Measurements from ENCODE around the gene YY1.
"Not testable (repeated sequence)": the region's sequence is repeated elsewhere in the genome, so short reads cannot be mapped to it uniquely, and the experiment has no call there.

DNA sequence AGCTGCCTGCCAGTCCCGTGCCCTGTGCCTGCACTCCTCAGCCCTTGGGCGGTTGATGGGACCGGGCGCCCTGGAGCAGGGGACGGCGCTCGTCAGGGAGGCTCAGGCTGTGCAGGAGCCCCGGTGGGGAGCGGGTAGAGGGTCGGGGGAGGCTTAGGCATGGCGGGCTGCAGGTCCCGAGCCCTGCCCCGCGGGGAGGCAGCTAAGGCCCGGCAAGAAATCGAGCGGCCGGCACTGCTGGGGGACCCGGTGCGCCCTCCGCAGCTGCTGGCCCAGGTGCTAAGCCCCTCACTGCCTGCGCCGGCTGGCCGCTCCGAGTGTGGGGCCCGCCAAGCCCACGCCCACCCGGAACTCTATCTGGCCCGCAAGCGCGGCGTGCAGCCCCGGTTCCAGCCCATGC is 30.8 kb upstream of the YY1 start:
- TF ChIP-seq RARB (CRISPR knock-in tag; IDR thresholded peaks at IDR 0.05); ZNF565 (CRISPR knock-in tag; conservative IDR thresholded peaks at IDR 0.05; ENCODE audit: low read depth); BACH2 (CRISPR knock-in tag; IDR thresholded peaks at IDR 0.05; ENCODE audit: borderline replicate concordance); ARNTL (CRISPR knock-in tag; IDR thresholded peaks at IDR 0.05; ENCODE audit: borderline replicate concordance, low read depth); ZNF8 (CRISPR knock-in tag; IDR thresholded peaks at IDR 0.05); ZC3H10 (CRISPR knock-in tag; IDR thresholded peaks at IDR 0.05); ZNF70 (CRISPR knock-in tag; IDR thresholded peaks at IDR 0.05); TOX (CRISPR knock-in tag; IDR thresholded peaks at IDR 0.05; ENCODE audit: borderline replicate concordance); PPARA (CRISPR knock-in tag; IDR thresholded peaks at IDR 0.05; ENCODE audit: borderline replicate concordance): not testable (repeated sequence)
- TF ChIP-seq, protein P1, sequence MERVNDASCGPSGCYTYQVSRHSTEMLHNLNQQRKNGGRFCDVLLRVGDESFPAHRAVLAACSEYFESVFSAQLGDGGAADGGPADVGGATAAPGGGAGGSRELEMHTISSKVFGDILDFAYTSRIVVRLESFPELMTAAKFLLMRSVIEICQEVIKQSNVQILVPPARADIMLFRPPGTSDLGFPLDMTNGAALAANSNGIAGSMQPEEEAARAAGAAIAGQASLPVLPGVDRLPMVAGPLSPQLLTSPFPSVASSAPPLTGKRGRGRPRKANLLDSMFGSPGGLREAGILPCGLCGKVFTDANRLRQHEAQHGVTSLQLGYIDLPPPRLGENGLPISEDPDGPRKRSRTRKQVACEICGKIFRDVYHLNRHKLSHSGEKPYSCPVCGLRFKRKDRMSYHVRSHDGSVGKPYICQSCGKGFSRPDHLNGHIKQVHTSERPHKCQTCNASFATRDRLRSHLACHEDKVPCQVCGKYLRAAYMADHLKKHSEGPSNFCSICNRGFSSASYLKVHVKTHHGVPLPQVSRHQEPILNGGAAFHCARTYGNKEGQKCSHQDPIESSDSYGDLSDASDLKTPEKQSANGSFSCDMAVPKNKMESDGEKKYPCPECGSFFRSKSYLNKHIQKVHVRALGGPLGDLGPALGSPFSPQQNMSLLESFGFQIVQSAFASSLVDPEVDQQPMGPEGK (CRISPR knock-in tag; IDR thresholded peaks at IDR 0.05; ENCODE audit: borderline replicate concordance), result not testable (repeated sequence)
- TF ChIP-seq, protein P2, sequence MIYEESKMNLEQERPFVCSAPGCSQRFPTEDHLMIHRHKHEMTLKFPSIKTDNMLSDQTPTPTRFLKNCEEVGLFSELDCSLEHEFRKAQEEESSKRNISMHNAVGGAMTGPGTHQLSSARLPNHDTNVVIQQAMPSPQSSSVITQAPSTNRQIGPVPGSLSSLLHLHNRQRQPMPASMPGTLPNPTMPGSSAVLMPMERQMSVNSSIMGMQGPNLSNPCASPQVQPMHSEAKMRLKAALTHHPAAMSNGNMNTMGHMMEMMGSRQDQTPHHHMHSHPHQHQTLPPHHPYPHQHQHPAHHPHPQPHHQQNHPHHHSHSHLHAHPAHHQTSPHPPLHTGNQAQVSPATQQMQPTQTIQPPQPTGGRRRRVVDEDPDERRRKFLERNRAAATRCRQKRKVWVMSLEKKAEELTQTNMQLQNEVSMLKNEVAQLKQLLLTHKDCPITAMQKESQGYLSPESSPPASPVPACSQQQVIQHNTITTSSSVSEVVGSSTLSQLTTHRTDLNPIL (CRISPR knock-in tag; IDR thresholded peaks at IDR 0.05; ENCODE audit: low read depth), result not testable (repeated sequence)
- TF ChIP-seq, protein P3, sequence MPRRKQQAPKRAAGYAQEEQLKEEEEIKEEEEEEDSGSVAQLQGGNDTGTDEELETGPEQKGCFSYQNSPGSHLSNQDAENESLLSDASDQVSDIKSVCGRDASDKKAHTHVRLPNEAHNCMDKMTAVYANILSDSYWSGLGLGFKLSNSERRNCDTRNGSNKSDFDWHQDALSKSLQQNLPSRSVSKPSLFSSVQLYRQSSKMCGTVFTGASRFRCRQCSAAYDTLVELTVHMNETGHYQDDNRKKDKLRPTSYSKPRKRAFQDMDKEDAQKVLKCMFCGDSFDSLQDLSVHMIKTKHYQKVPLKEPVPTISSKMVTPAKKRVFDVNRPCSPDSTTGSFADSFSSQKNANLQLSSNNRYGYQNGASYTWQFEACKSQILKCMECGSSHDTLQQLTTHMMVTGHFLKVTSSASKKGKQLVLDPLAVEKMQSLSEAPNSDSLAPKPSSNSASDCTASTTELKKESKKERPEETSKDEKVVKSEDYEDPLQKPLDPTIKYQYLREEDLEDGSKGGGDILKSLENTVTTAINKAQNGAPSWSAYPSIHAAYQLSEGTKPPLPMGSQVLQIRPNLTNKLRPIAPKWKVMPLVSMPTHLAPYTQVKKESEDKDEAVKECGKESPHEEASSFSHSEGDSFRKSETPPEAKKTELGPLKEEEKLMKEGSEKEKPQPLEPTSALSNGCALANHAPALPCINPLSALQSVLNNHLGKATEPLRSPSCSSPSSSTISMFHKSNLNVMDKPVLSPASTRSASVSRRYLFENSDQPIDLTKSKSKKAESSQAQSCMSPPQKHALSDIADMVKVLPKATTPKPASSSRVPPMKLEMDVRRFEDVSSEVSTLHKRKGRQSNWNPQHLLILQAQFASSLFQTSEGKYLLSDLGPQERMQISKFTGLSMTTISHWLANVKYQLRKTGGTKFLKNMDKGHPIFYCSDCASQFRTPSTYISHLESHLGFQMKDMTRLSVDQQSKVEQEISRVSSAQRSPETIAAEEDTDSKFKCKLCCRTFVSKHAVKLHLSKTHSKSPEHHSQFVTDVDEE (CRISPR knock-in tag; IDR thresholded peaks at IDR 0.05), result not testable (repeated sequence)
- TF ChIP-seq, protein P4, sequence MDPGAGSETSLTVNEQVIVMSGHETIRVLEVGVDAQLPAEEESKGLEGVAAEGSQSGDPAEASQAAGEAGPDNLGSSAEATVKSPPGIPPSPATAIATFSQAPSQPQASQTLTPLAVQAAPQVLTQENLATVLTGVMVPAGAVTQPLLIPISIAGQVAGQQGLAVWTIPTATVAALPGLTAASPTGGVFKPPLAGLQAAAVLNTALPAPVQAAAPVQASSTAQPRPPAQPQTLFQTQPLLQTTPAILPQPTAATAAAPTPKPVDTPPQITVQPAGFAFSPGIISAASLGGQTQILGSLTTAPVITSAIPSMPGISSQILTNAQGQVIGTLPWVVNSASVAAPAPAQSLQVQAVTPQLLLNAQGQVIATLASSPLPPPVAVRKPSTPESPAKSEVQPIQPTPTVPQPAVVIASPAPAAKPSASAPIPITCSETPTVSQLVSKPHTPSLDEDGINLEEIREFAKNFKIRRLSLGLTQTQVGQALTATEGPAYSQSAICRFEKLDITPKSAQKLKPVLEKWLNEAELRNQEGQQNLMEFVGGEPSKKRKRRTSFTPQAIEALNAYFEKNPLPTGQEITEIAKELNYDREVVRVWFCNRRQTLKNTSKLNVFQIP (CRISPR knock-in tag; IDR thresholded peaks at IDR 0.05; ENCODE audit: borderline replicate concordance, low read depth), result not testable (repeated sequence)

All from SK-N-SH treated with all-trans-retinoic acid at 6 μM for 48 hours (cell line).